ENCODE results near the gene MRPL21. TPM values are rescaled to one million over a fixed set of nuclear protein-coding genes. Genes with fewer than 3 reads are reported as not detected.

MRPL21 gene
- total and polyA plus RNA-seq, 2 of the 13 experiments (the other 11 are each of a cell fraction or from before 2014, with no cell fraction given): 61.5 to 100 TPM

GRCh38 chr11:68928136-68928880 is 24.7 kb upstream of the MRPL21 start:
- Histone ChIP-seq H3K27ac (ENCODE audit: extremely low read length, insufficient read depth, low read length) (no peak overlapping the region), H3K27me3 (ENCODE audit: control insufficient read depth in 1 of 2, insufficient read depth in 2 of 2, low read length in 2 of 2) (no peaks in the 10 kb centered on the region), H3K36me3 (replicated peaks in 1 of 2; ENCODE audit: control insufficient read depth in 1 of 2, insufficient read depth in 2 of 2, low read length in 2 of 2) (peaks cover 24 to 64% of the 10 kb centered on the region in 2 experiments), H4K20me1 (ENCODE audit: insufficient read depth, low read length) (no peaks in the 10 kb centered on the region), H3K4me1 (ENCODE audit: insufficient read depth, low read length) (no peaks in the 10 kb centered on the region), H2AFZ (ENCODE audit: low read length) (no peak overlapping the region), H3K4me3 (replicated peaks in 1 of 3; ENCODE audit: insufficient read depth in 1 of 3, low read depth in 2 of 3, low read length in 3 of 3) (no peak overlapping the region), H3K4me2 (ENCODE audit: low read depth, low read length) (no peak overlapping the region), H3K79me2 (ENCODE audit: insufficient read depth, low read length) (no peaks in the 10 kb centered on the region), H3K9me3 (ENCODE audit: low read length) (peaks cover 20% of the 10 kb centered on the region), H3K9ac (ENCODE audit: insufficient read depth, low read depth, low read length) (no peak overlapping the region)
- in situ Hi-C loops (cut with HindIII; ENCODE audit: extremely low pct_ligation_motif_present, low pct_unique_long_range_greater_than_20kb): no loop called here
- ChIA-PET CTCF (ENCODE audit: low intra/inter-chr PET ratio, low total read pairs) (no interaction called here), POLR2A (no interaction called here)
- no peak for ATAC-seq
- no peak for FAIRE-seq
- WGBS (ENCODE audit: low lambda C conversion rate): 95% methylated on average over 4 of the region's 6 CpGs
- no peak for TF ChIP-seq TEAD3 (CRISPR knock-in tag; optimal IDR thresholded peaks at IDR 0.05; ENCODE audit: borderline replicate concordance)
- TF ChIP-seq DNMT3B (CRISPR knock-in tag; conservative IDR thresholded peaks at IDR 0.05): no peak
- no peak for TF ChIP-seq NFRKB (IDR thresholded peaks at IDR 0.05)
- TF ChIP-seq DR1 (CRISPR knock-in tag; IDR thresholded peaks at IDR 0.05): no peak
- no peak for TF ChIP-seq ZNF878 (CRISPR knock-in tag; IDR thresholded peaks at IDR 0.05)
- TF ChIP-seq CENPX (CRISPR knock-in tag; IDR thresholded peaks at IDR 0.05): no peak
- no peak for TF ChIP-seq CCAR2 (optimal IDR thresholded peaks at IDR 0.05; ENCODE audit: low read depth, low read length)
- TF ChIP-seq NFYC (CRISPR knock-in tag; IDR thresholded peaks at IDR 0.05): no peak
- TF ChIP-seq SRF (IDR thresholded peaks at IDR 0.05; ENCODE audit: low read depth, low read length): no peak
- TF ChIP-seq ZNF256 (CRISPR knock-in tag; conservative IDR thresholded peaks at IDR 0.05): no peak
- TF ChIP-seq, protein P1, sequence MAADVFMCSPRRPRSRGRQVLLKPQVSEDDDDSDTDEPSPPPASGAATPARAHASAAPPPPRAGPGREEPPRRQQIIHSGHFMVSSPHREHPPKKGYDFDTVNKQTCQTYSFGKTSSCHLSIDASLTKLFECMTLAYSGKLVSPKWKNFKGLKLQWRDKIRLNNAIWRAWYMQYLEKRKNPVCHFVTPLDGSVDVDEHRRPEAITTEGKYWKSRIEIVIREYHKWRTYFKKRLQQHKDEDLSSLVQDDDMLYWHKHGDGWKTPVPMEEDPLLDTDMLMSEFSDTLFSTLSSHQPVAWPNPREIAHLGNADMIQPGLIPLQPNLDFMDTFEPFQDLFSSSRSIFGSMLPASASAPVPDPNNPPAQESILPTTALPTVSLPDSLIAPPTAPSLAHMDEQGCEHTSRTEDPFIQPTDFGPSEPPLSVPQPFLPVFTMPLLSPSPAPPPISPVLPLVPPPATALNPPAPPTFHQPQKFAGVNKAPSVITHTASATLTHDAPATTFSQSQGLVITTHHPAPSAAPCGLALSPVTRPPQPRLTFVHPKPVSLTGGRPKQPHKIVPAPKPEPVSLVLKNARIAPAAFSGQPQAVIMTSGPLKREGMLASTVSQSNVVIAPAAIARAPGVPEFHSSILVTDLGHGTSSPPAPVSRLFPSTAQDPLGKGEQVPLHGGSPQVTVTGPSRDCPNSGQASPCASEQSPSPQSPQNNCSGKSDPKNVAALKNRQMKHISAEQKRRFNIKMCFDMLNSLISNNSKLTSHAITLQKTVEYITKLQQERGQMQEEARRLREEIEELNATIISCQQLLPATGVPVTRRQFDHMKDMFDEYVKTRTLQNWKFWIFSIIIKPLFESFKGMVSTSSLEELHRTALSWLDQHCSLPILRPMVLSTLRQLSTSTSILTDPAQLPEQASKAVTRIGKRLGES (CRISPR knock-in tag; IDR thresholded peaks at IDR 0.05; ENCODE audit: borderline replicate concordance): no peak
- TF ChIP-seq ZMYM4 (CRISPR knock-in tag; IDR thresholded peaks at IDR 0.05): no peak
- TF ChIP-seq ZNF724P (CRISPR knock-in tag; IDR thresholded peaks at IDR 0.05; ENCODE audit: borderline replicate concordance): no peak
- TF ChIP-seq SALL2 (CRISPR knock-in tag; IDR thresholded peaks at IDR 0.05): no peak
- TF ChIP-seq ZBTB37 (CRISPR knock-in tag; IDR thresholded peaks at IDR 0.05): no peak
- TF ChIP-seq NAIF1 (CRISPR knock-in tag; IDR thresholded peaks at IDR 0.05; ENCODE audit: borderline replicate concordance): no peak
- no peak for TF ChIP-seq MAFK (conservative IDR thresholded peaks at IDR 0.05 in 1 of 2, IDR thresholded peaks at IDR 0.05 in 1 of 2; ENCODE audit: low read length in 2 of 2)
- no TSS peak for BruUV-seq (replicated peaks)
- DNase-seq (ENCODE audit: low spot score): no peak
- intact Hi-C loops (cut with micrococcal nuclease; ENCODE audit: unreplicated experiment): no loop called here

Data from HepG2 (cell line).